ENCODE data around the gene ZNF493. TPM values are rescaled to one million over a fixed set of nuclear protein-coding genes. Genes with fewer than 3 reads are reported as not detected.

Gene ZNF493
- total RNA-seq, 1 donor from 2014 or later, result 12.6 TPM

- intact Hi-C loops (cut with micrococcal nuclease), result no loop called here
- DNase-seq (ENCODE audit: low spot score), result no peak
- Mint-ChIP-seq H3K9me3 (peaks cover 56% of the 10 kb centered on the region), H3K27me3 (ENCODE audit: insufficient read depth) (no peaks in the 10 kb centered on the region), H3K36me3 (ENCODE audit: low read depth) (no peaks in the 10 kb centered on the region), H3K27ac (no peak overlapping the region), H3K4me1 (ENCODE audit: low read depth) (no peaks in the 10 kb centered on the region), H3K4me3 (no peak overlapping the region)
Measured at GRCh38 chr19:21432590-21432989, 35.7 kb downstream of the ZNF493 start.

- H3K4me1 Mint-ChIP-seq (ENCODE audit: low read depth), result no peaks in the 10 kb centered on the region
- no peak overlapping the region for H3K4me3 Mint-ChIP-seq
- H3K27me3 Mint-ChIP-seq (ENCODE audit: insufficient read depth), result no peaks in the 10 kb centered on the region
- H3K36me3 Mint-ChIP-seq (ENCODE audit: low read depth), result no peaks in the 10 kb centered on the region
- intact Hi-C loops (cut with micrococcal nuclease), result no loop called here
- peaks cover 69% of the 10 kb centered on the region for H3K9me3 Mint-ChIP-seq
- no peak for DNase-seq (ENCODE audit: low spot score)
- no peak overlapping the region for H3K27ac Mint-ChIP-seq
Measured at GRCh38 chr19:21434516-21434915, 37.6 kb downstream of the ZNF493 start.

GRCh38 chr19:21434967-21435544 is 38.1 kb downstream of the ZNF493 start:
- intact Hi-C loops (cut with micrococcal nuclease), result no loop called here
- no peak overlapping the region for H3K4me3 Mint-ChIP-seq
- peaks cover 69% of the 10 kb centered on the region for H3K9me3 Mint-ChIP-seq
- no peaks in the 10 kb centered on the region for H3K27me3 Mint-ChIP-seq (ENCODE audit: insufficient read depth)
- H3K36me3 Mint-ChIP-seq (ENCODE audit: low read depth), result no peaks in the 10 kb centered on the region
- no peaks in the 10 kb centered on the region for H3K4me1 Mint-ChIP-seq (ENCODE audit: low read depth)
- H3K27ac Mint-ChIP-seq, result no peak overlapping the region
- DNase-seq (ENCODE audit: low spot score), result no peak

- Mint-ChIP-seq H3K4me1 (ENCODE audit: low read depth) (no peaks in the 10 kb centered on the region), H3K27me3 (ENCODE audit: insufficient read depth) (no peaks in the 10 kb centered on the region), H3K27ac (no peak overlapping the region), H3K4me3 (no peak overlapping the region), H3K9me3 (peaks cover 60% of the 10 kb centered on the region), H3K36me3 (ENCODE audit: low read depth) (no peaks in the 10 kb centered on the region)
- intact Hi-C loops (cut with micrococcal nuclease), result no loop called here
- DNase-seq (ENCODE audit: low spot score), result no peak
Measured at GRCh38 chr19:21439201-21439751, 42.3 kb downstream of the ZNF493 start.

GRCh38 chr19:21440321-21440720 is 43.4 kb downstream of the ZNF493 start:
- Mint-ChIP-seq H3K9me3 (peaks cover 53% of the 10 kb centered on the region), H3K27ac (no peak overlapping the region), H3K4me1 (ENCODE audit: low read depth) (no peaks in the 10 kb centered on the region), H3K4me3 (no peak overlapping the region), H3K36me3 (ENCODE audit: low read depth) (no peaks in the 10 kb centered on the region), H3K27me3 (ENCODE audit: insufficient read depth) (no peaks in the 10 kb centered on the region)
- intact Hi-C loops (cut with micrococcal nuclease), result no loop called here
- no peak for DNase-seq (ENCODE audit: low spot score)

GRCh38 chr19:21451187-21451586 is 54.3 kb downstream of the ZNF493 start:
- H3K27me3 Mint-ChIP-seq (ENCODE audit: insufficient read depth), result no peaks in the 10 kb centered on the region
- intact Hi-C loops (cut with micrococcal nuclease), result no loop called here
- no peak for DNase-seq (ENCODE audit: low spot score)
- H3K27ac Mint-ChIP-seq, result no peak overlapping the region
- no peak overlapping the region for H3K4me3 Mint-ChIP-seq
- no peaks in the 10 kb centered on the region for H3K36me3 Mint-ChIP-seq (ENCODE audit: low read depth)
- H3K4me1 Mint-ChIP-seq (ENCODE audit: low read depth), result no peaks in the 10 kb centered on the region
- peaks cover 51% of the 10 kb centered on the region for H3K9me3 Mint-ChIP-seq

GRCh38 chr19:21454901-21455300 is 58.0 kb downstream of the ZNF493 start:
- Mint-ChIP-seq H3K36me3 (ENCODE audit: low read depth) (no peaks in the 10 kb centered on the region), H3K27me3 (ENCODE audit: insufficient read depth) (no peaks in the 10 kb centered on the region), H3K27ac (no peak overlapping the region), H3K9me3 (peaks cover 33% of the 10 kb centered on the region), H3K4me1 (ENCODE audit: low read depth) (no peaks in the 10 kb centered on the region), H3K4me3 (no peak overlapping the region)
- no peak for DNase-seq (ENCODE audit: low spot score)
- intact Hi-C loops (cut with micrococcal nuclease), result no loop called here

GRCh38 chr19:21460686-21461085 is 63.8 kb downstream of the ZNF493 start:
- DNase-seq (ENCODE audit: low spot score), result no peak
- Mint-ChIP-seq H3K27me3 (ENCODE audit: insufficient read depth) (no peaks in the 10 kb centered on the region), H3K9me3 (peaks cover 30% of the 10 kb centered on the region), H3K36me3 (ENCODE audit: low read depth) (no peaks in the 10 kb centered on the region), H3K27ac (no peak overlapping the region), H3K4me3 (no peak overlapping the region), H3K4me1 (ENCODE audit: low read depth) (no peaks in the 10 kb centered on the region)
- intact Hi-C loops (cut with micrococcal nuclease), result no loop called here

- H3K36me3 Mint-ChIP-seq (ENCODE audit: low read depth), result no peaks in the 10 kb centered on the region
- peaks cover 32% of the 10 kb centered on the region for H3K9me3 Mint-ChIP-seq
Measured at GRCh38 chr19:21462540-21462939, 65.6 kb downstream of the ZNF493 start.

GRCh38 chr19:21463449-21464105 is 66.6 kb downstream of the ZNF493 start:
- DNase-seq (ENCODE audit: low spot score), result no peak
- Mint-ChIP-seq H3K36me3 (ENCODE audit: low read depth) (no peaks in the 10 kb centered on the region), H3K4me1 (ENCODE audit: low read depth) (no peaks in the 10 kb centered on the region), H3K9me3 (peaks cover 37% of the 10 kb centered on the region), H3K27me3 (ENCODE audit: insufficient read depth) (no peaks in the 10 kb centered on the region), H3K4me3 (peak overlapping the region; percentile 81), H3K27ac (no peak overlapping the region)
- intact Hi-C loops (cut with micrococcal nuclease), result no loop called here

More at GRCh38 chr19:21462540-21462939, 65.6 kb downstream of the ZNF493 start:
- Mint-ChIP-seq H3K4me3 (no peak overlapping the region), H3K4me1 (ENCODE audit: low read depth) (no peaks in the 10 kb centered on the region), H3K27me3 (ENCODE audit: insufficient read depth) (no peaks in the 10 kb centered on the region), H3K27ac (no peak overlapping the region)
- DNase-seq (ENCODE audit: low spot score), result no peak
- intact Hi-C loops (cut with micrococcal nuclease), result no loop called here

- intact Hi-C loops (cut with micrococcal nuclease), result no loop called here
- H3K36me3 Mint-ChIP-seq (ENCODE audit: low read depth), result no peaks in the 10 kb centered on the region
- no peak overlapping the region for H3K4me3 Mint-ChIP-seq
- peaks cover 39% of the 10 kb centered on the region for H3K9me3 Mint-ChIP-seq
- no peaks in the 10 kb centered on the region for H3K27me3 Mint-ChIP-seq (ENCODE audit: insufficient read depth)
- H3K27ac Mint-ChIP-seq, result no peak overlapping the region
- DNase-seq (ENCODE audit: low spot score), result no peak
- no peaks in the 10 kb centered on the region for H3K4me1 Mint-ChIP-seq (ENCODE audit: low read depth)
Measured at GRCh38 chr19:21466627-21467026, 69.7 kb downstream of the ZNF493 start.

GRCh38 chr19:21468791-21469190 is 71.9 kb downstream of the ZNF493 start:
- no peak for DNase-seq (ENCODE audit: low spot score)
- Mint-ChIP-seq H3K27me3 (ENCODE audit: insufficient read depth) (no peaks in the 10 kb centered on the region), H3K4me3 (no peak overlapping the region)

GRCh38 chr19:21472507-21472906 is 75.6 kb downstream of the ZNF493 start:
- H3K9me3 Mint-ChIP-seq, result peaks cover 26% of the 10 kb centered on the region
- DNase-seq (ENCODE audit: low spot score), result no peak
- H3K4me1 Mint-ChIP-seq (ENCODE audit: low read depth), result no peaks in the 10 kb centered on the region
- intact Hi-C loops (cut with micrococcal nuclease), result no loop called here
- no peaks in the 10 kb centered on the region for H3K27me3 Mint-ChIP-seq (ENCODE audit: insufficient read depth)
- no peaks in the 10 kb centered on the region for H3K36me3 Mint-ChIP-seq (ENCODE audit: low read depth)
- H3K4me3 Mint-ChIP-seq, result no peak overlapping the region
- no peak overlapping the region for H3K27ac Mint-ChIP-seq

More at GRCh38 chr19:21468791-21469190, 71.9 kb downstream of the ZNF493 start:
- Mint-ChIP-seq H3K4me1 (ENCODE audit: low read depth) (no peaks in the 10 kb centered on the region), H3K9me3 (peaks cover 32% of the 10 kb centered on the region), H3K27ac (no peak overlapping the region), H3K36me3 (ENCODE audit: low read depth) (no peaks in the 10 kb centered on the region)
- intact Hi-C loops (cut with micrococcal nuclease), result no loop called here
